ENCODE measurements around the gene TPM4. TPM values are rescaled to one million over a fixed set of nuclear protein-coding genes. Genes with fewer than 3 reads are reported as not detected.

The TPM4 gene
- polyA plus RNA-seq, 3 donors = 144 to 170 (median 146) TPM

DNA sequence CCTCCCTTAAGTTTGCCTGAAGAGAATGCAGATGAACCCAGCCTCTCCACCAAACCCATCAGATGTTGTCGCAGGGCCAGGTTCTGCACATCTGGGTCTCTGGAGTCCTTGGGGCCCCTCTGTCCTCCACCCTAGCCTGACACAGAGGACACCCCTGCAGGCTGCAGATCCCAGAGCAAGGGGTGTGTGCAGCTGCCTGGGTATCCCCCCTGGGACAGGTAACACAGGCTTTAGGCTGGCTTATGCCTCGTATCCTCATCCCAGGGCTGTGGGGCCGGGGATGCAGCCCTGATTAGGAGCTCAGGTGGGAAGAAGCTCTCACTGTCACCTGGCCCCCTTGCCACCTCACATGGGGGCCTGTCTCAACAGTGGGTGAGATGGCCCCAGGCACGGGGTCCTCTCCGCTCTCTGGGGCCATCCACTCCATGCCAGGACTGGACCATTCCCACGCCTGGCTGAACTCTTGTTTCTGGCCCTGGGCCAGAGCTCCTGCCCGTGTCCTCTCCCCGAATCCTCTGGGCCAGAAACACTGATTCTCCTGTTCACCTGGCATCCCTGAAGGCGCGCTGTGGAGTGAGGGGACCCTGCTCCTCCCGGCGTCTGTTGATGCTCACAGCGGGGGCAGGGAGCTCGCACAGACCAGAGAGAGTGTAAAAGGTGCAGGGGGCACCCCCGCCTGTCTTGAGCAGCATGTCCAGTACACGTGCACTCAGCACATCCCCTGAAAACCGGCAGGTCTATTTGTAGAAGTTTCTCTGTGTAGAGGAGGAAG, 38.7 kb upstream of the TPM4 start:
- Histone ChIP-seq H3K9me3 (replicated peaks in 1 of 2; ENCODE audit: control insufficient read depth in 1 of 2, insufficient read depth in 1 of 2, low read length in 2 of 2) (no peaks in the 10 kb centered on the region), H3K36me3 (replicated peaks in 1 of 2; ENCODE audit: control insufficient read depth in 1 of 2, insufficient read depth in 2 of 2, low read length in 2 of 2) (no peaks in the 10 kb centered on the region), H3K4me1 (ENCODE audit: control insufficient read depth in 1 of 2, insufficient read depth in 2 of 2, low read length in 2 of 2) (peaks cover 8 to 17% of the 10 kb centered on the region in 2 donors), H3K4me3 (replicated peaks in 1 of 3; ENCODE audit: low read depth in 2 of 3, low read length in 3 of 3) (no peak overlapping the region), H2AFZ (ENCODE audit: insufficient read depth, low read depth, low read length, poor library complexity, severe bottlenecking) (no peak overlapping the region), H3K9ac (ENCODE audit: insufficient read depth, low read length, poor library complexity, severe bottlenecking) (no peak overlapping the region), H3K27me3 (ENCODE audit: control insufficient read depth in 2 of 2, insufficient read depth in 2 of 2, low read length in 2 of 2) (no peaks in the 10 kb centered on the region), H3K79me2 (ENCODE audit: insufficient read depth, low read length) (no peaks in the 10 kb centered on the region), H3K27ac (ENCODE audit: low read depth in 1 of 2, low read length in 2 of 2) (no peak overlapping the region), H3K4me2 (replicated peaks; ENCODE audit: extremely low read depth, low read length, poor library complexity, severe bottlenecking) (no peak overlapping the region), H4K20me1 (ENCODE audit: insufficient read depth, low read length) (no peaks in the 10 kb centered on the region)
- TF ChIP-seq, protein P1, sequence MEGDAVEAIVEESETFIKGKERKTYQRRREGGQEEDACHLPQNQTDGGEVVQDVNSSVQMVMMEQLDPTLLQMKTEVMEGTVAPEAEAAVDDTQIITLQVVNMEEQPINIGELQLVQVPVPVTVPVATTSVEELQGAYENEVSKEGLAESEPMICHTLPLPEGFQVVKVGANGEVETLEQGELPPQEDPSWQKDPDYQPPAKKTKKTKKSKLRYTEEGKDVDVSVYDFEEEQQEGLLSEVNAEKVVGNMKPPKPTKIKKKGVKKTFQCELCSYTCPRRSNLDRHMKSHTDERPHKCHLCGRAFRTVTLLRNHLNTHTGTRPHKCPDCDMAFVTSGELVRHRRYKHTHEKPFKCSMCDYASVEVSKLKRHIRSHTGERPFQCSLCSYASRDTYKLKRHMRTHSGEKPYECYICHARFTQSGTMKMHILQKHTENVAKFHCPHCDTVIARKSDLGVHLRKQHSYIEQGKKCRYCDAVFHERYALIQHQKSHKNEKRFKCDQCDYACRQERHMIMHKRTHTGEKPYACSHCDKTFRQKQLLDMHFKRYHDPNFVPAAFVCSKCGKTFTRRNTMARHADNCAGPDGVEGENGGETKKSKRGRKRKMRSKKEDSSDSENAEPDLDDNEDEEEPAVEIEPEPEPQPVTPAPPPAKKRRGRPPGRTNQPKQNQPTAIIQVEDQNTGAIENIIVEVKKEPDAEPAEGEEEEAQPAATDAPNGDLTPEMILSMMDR (IDR thresholded peaks at IDR 0.05) = no peak
- H3K36me3 Mint-ChIP-seq = no peaks in the 10 kb centered on the region
- no peaks in the 10 kb centered on the region for H3K9me3 Mint-ChIP-seq
- H3K4me3 Mint-ChIP-seq = no peak overlapping the region
- peaks cover 8% of the 10 kb centered on the region for H3K4me1 Mint-ChIP-seq
- intact Hi-C loops (cut with micrococcal nuclease) = no loop called here
- peaks cover 2 to 4% (median 3%) of the 10 kb centered on the region in 3 donors for H3K27me3 Mint-ChIP-seq (ENCODE audit: low read depth in 3 of 3)
- H3K27ac Mint-ChIP-seq = no peak overlapping the region
- 90% methylated on average over 13 of the region's 17 CpGs for WGBS (ENCODE audit: insufficient coverage)
- DNase-seq = no peak

DNA sequence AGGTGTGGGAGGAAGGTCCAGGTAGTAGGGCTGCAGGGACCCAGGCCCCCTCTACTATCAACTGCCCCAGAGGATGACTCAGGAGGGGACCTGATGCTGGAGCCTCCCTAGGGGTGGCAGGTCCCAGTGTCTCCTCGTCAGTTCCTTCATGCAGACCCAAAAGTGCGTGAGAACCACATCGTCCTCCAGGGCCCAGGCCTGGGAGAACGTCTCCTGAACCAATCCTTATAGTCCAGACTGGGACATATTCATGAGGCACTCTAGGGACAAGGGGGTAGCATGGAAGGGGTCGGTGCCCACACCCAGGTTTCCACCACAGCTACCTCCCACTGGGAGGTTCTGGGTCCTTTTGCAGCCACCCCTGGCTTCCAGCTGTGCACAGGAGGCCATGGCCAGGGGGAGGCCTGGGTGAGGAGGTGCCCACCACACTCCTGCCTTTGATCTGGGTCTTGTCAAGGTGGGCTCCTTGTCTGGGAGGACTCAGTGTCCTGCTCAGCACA, 38.0 kb upstream of the TPM4 start:
- H4K20me1 ChIP-seq (ENCODE audit: insufficient read depth, low read length) = no peaks in the 10 kb centered on the region
- intact Hi-C loops (cut with micrococcal nuclease) = no loop called here
- no peak overlapping the region for H3K27ac ChIP-seq (ENCODE audit: low read depth in 1 of 2, low read length in 2 of 2)
- Mint-ChIP-seq H3K4me3 (no peak overlapping the region), H3K9me3 (no peaks in the 10 kb centered on the region), H3K4me1 (peaks cover 8% of the 10 kb centered on the region), H3K36me3 (no peaks in the 10 kb centered on the region), H3K27ac (peak overlapping the region in 1 of 7 donors; percentile 56), H3K27me3 (ENCODE audit: low read depth in 3 of 3) (peaks cover 2 to 6% (median 4%) of the 10 kb centered on the region in 3 donors)
- no peak overlapping the region for H2AFZ ChIP-seq (ENCODE audit: insufficient read depth, low read depth, low read length, poor library complexity, severe bottlenecking)
- H3K4me1 ChIP-seq (ENCODE audit: control insufficient read depth in 1 of 2, insufficient read depth in 2 of 2, low read length in 2 of 2) = peaks cover 8 to 17% of the 10 kb centered on the region in 2 donors
- TF ChIP-seq, protein P1 (IDR thresholded peaks at IDR 0.05) = no peak
- no peaks in the 10 kb centered on the region for H3K79me2 ChIP-seq (ENCODE audit: insufficient read depth, low read length)
- H3K4me2 ChIP-seq (replicated peaks; ENCODE audit: extremely low read depth, low read length, poor library complexity, severe bottlenecking) = no peak overlapping the region
- WGBS (ENCODE audit: insufficient coverage) = 90% methylated on average over 2 of the region's 5 CpGs
- no peak for DNase-seq
- no peak overlapping the region for H3K9ac ChIP-seq (ENCODE audit: insufficient read depth, low read length, poor library complexity, severe bottlenecking)
- H3K4me3 ChIP-seq (replicated peaks in 1 of 3; ENCODE audit: low read depth in 2 of 3, low read length in 3 of 3) = no peak overlapping the region
- H3K36me3 ChIP-seq (replicated peaks in 1 of 2; ENCODE audit: control insufficient read depth in 1 of 2, insufficient read depth in 2 of 2, low read length in 2 of 2) = no peaks in the 10 kb centered on the region
- H3K27me3 ChIP-seq (ENCODE audit: control insufficient read depth in 2 of 2, insufficient read depth in 2 of 2, low read length in 2 of 2) = no peaks in the 10 kb centered on the region
- H3K9me3 ChIP-seq (replicated peaks in 1 of 2; ENCODE audit: control insufficient read depth in 1 of 2, insufficient read depth in 1 of 2, low read length in 2 of 2) = no peaks in the 10 kb centered on the region

All from CD14-positive monocyte (primary cell).